IPS-15b (cell line): Measurements from ENCODE around the gene TBC1D16.

Source experiments
- H3K27me3 ChIP-seq: one replicate; pipeline ENCODE4 v1.6.1; 2013; ENCODE audit warnings: low read length; ENCODE audit not compliant: control insufficient read depth, insufficient read depth
- H3K36me3 ChIP-seq: one replicate; pipeline ENCODE4 v1.6.1; 2013; ENCODE audit warnings: low read length; ENCODE audit not compliant: control insufficient read depth, insufficient read depth
- H3K4me1 ChIP-seq: one replicate; pipeline ENCODE4 v1.6.1; 2013; ENCODE audit warnings: mild to moderate bottlenecking, low read length; ENCODE audit not compliant: control insufficient read depth, insufficient read depth
- H3K4me3 ChIP-seq: one replicate; pipeline ENCODE4 v1.5.1; 2013; ENCODE audit warnings: low read depth, low read length
- H3K9ac ChIP-seq: one replicate; pipeline ENCODE4 v1.6.1; 2013; ENCODE audit warnings: low read depth, mild to moderate bottlenecking, low read length
- H3K9me3 ChIP-seq: one replicate; pipeline ENCODE4 v1.6.1; 2013; ENCODE audit warnings: mild to moderate bottlenecking, low read length; ENCODE audit not compliant: control insufficient read depth, insufficient read depth

The TBC1D16 gene

DNA sequence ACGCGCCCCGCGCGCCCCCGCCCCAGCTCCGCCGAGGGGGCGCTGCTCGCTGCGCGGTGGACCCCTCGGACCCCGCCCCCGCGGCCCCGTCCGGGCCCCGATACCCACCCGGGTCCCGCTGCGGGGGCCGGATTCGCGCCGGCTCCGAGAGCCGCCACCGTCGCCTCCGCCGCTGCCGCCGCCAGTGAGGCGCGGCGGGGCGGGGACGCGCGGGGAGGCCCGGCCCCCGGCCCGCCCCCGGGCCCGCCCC, at the start of gene TBC1D16:
Gene TBC1D16 (minus strand): TSS at position 186 of the 250 bp plus-strand sequence. CDS start 22,325 bp downstream, outside the sequence.
- H3K27me3 ChIP-seq, result no peaks in the 10 kb centered on the region
- no peaks in the 10 kb centered on the region for H3K9me3 ChIP-seq
- H3K9ac ChIP-seq, result peak within 1 kb of the TSS; percentile 37
- peak within 1 kb of the TSS; percentile 82 for H3K4me3 ChIP-seq
- H3K36me3 ChIP-seq, result peaks cover 8% of the 10 kb centered on the region
- H3K4me1 ChIP-seq, result peaks cover 8% of the 10 kb centered on the region

- Histone ChIP-seq H3K4me3 (no peak overlapping the region), H3K36me3 (no peaks in the 10 kb centered on the region), H3K9me3 (no peaks in the 10 kb centered on the region), H3K4me1 (no peaks in the 10 kb centered on the region), H3K9ac (no peak overlapping the region), H3K27me3 (no peaks in the 10 kb centered on the region)
Observed at GRCh38 chr17:80084773-80085172, 49.1 kb upstream of the TBC1D16 start.

GRCh38 chr17:80083136-80083661, 47.5 kb upstream of the TBC1D16 start:
- Histone ChIP-seq H3K4me1 (no peaks in the 10 kb centered on the region), H3K4me3 (no peak overlapping the region), H3K9ac (no peak overlapping the region), H3K27me3 (no peaks in the 10 kb centered on the region), H3K36me3 (no peaks in the 10 kb centered on the region), H3K9me3 (no peaks in the 10 kb centered on the region)

DNA sequence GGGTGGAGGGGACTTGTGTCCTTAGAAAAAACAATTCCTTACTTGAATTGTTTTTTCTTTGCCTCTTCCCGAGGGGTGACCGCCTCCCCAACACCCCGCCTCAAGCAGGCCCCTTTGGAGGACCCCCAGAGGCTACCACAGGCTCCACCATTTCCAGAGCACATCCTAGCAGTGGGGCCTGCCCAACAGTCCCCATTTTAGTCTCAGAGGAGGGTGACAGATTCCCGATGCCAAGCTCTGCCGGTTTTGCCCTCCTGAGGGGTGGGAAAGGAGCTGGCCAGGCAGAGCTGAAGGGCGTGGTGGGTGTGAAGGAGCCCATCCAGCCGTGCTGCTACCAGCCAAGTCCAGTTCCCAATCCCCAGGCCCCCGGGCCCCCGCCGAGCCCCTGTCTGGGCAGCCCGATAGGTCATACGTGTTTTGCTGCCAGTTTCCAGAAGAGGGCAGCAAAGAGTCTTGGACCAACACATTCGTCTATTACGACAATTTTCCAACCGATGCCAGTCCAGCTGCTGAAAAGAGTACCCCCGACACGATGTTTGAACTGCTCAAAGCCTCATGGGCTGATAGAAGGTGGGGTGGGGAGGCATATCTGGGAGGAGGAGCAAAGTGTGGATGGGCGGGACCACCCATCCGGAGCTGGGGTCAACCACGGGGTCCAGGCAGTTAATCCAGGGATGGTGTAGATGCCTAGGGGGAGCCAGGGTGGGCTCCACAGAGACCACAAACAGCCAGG, 46.9 kb upstream of the TBC1D16 start:
- Histone ChIP-seq H3K4me3 (no peak overlapping the region), H3K9ac (no peak overlapping the region), H3K9me3 (no peaks in the 10 kb centered on the region), H3K27me3 (no peaks in the 10 kb centered on the region), H3K4me1 (no peaks in the 10 kb centered on the region), H3K36me3 (no peaks in the 10 kb centered on the region)

GRCh38 chr17:80081596-80081995, 45.9 kb upstream of the TBC1D16 start:
- Histone ChIP-seq H3K4me1 (no peaks in the 10 kb centered on the region), H3K27me3 (no peaks in the 10 kb centered on the region)

DNA sequence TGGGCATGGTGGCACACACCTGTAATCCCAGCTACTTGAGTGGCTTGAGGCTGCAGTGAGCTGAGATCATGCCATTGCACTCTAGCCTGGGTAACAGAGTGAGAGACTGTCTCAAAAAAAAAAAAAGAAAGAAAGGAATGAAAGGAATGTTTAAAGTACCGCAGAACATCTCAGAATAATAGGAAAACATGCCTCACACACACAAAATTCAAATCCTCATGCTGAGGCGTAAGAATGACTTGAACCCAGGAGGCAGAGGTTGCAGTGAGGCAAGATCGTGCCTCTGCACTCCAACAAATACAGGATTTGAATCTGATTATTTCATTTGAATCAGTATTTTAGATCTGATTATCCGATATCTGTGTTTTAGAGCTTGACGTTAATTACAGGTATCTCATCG, 44.4 kb upstream of the TBC1D16 start:
- Histone ChIP-seq H3K4me1 (no peaks in the 10 kb centered on the region), H3K27me3 (no peaks in the 10 kb centered on the region), H3K9me3 (no peaks in the 10 kb centered on the region), H3K36me3 (no peaks in the 10 kb centered on the region), H3K9ac (no peak overlapping the region), H3K4me3 (no peak overlapping the region)

More at GRCh38 chr17:80081596-80081995, 45.9 kb upstream of the TBC1D16 start:
- H3K36me3 ChIP-seq, result no peaks in the 10 kb centered on the region
- H3K9me3 ChIP-seq, result no peaks in the 10 kb centered on the region
- no peak overlapping the region for H3K4me3 ChIP-seq
- H3K9ac ChIP-seq, result no peak overlapping the region

- Histone ChIP-seq H3K9me3 (no peaks in the 10 kb centered on the region), H3K36me3 (no peaks in the 10 kb centered on the region), H3K9ac (no peak overlapping the region), H3K27me3 (no peaks in the 10 kb centered on the region), H3K4me1 (no peaks in the 10 kb centered on the region), H3K4me3 (no peak overlapping the region)
Observed at GRCh38 chr17:80072410-80072809, 36.7 kb upstream of the TBC1D16 start.

DNA sequence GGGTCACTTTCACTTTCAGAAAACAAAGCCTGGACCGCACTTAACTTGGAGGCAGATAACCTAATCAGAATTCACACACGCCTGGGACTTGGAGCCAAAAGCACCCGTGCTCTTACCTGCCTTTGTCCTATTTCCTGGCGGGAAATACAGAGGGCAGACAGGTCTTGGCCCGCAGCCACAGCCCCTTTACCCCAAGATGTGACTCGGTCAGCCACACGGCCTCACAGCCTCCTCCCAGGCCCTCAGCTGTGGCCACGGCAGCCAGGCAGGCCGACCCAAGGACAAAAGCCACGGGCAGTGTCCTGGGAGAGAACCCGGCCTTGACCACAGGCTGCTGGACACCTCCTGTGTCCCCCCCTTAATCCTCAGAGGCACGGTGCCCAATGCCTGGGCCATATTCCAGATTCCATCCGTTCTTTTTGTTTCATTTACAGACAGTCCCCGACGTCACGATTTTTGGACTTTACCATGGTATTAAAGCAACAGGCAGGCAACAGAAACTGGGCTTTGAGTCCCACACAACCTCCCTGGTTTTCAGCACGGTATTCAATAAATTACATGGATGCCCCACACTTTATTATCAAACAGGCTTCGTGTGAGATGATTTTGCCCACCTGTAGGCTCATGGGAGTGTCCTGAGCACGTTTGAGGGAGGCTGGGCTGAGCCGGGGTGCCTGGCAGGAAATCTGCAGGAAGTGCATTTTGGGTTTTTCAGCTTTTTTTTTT, 35.6 kb upstream of the TBC1D16 start:
- Histone ChIP-seq H3K9ac (no peak overlapping the region), H3K4me1 (no peaks in the 10 kb centered on the region), H3K4me3 (no peak overlapping the region), H3K9me3 (no peaks in the 10 kb centered on the region), H3K27me3 (no peaks in the 10 kb centered on the region), H3K36me3 (no peaks in the 10 kb centered on the region)

DNA sequence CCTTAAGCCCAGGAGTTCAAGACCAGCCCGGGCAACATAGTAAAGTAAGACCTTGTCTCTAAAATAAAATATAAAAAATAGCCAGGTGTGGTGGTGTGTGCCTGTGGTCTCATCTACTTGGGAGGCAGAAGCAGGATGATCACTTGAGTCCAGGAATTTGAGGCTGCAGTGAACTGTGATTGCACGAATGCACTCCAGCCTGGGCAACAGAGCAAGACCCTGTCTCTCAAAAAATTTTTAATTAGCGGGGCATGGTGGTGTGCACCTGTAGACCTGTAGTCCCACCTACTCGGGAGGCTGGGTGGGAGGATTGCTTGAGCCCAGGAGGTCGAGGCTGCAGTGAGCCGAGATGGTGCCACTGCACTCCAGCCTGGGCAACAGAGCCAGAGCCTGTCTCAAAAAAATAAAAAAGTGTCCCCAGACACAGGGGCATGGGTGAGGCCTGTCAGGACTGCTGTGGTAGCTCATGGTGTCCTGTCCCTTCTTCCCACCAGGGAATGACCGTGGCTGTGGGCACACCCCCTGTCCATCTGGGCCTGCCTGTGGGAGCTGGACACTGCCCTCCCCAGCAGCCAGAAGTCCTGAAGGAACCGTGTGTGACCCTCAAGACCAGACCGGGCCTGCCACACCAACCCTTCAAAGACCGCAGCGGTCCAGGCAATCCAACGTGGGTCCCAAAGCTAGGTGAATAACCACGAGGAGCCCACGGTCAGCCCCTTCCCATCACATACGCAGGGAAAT, 34.9 kb upstream of the TBC1D16 start:
- peaks cover 6% of the 10 kb centered on the region for H3K4me1 ChIP-seq
- no peaks in the 10 kb centered on the region for H3K36me3 ChIP-seq
- H3K9me3 ChIP-seq, result no peaks in the 10 kb centered on the region
- H3K27me3 ChIP-seq, result no peaks in the 10 kb centered on the region
- H3K9ac ChIP-seq, result no peak overlapping the region
- H3K4me3 ChIP-seq, result no peak overlapping the region

GRCh38 chr17:80068301-80069222, 32.9 kb upstream of the TBC1D16 start:
- Histone ChIP-seq H3K27me3 (no peaks in the 10 kb centered on the region), H3K4me1 (peaks cover 7% of the 10 kb centered on the region), H3K9ac (no peak overlapping the region), H3K9me3 (no peaks in the 10 kb centered on the region), H3K36me3 (no peaks in the 10 kb centered on the region), H3K4me3 (no peak overlapping the region)

DNA sequence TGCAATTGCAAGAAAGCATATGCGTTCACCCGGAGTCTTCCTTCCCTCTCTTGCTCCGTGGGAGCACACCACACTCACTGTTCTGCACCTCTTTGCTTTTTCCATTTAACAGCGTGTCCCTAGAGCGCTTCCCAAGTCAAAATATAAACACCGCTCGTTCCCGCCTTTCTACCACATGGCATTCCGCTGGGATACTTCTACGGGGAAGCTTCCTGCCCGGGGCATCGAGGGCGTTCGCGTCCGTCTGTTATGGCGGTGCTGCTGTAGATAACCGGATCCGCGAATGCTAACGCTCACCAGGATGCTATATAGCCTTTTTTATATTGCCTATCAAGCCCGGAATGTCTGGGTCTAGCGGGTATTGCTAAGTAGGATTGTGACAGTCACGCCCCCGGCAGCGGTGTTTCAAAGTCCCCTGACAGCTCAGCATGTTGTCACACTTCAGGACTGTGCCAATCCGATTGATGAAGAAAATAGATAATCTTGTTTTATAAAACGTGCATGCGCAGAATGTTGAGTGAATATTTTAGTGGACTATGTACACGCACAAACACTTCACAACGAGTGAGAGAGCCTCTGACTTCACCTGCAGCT, 31.8 kb upstream of the TBC1D16 start:
- no peaks in the 10 kb centered on the region for H3K27me3 ChIP-seq
- H3K4me1 ChIP-seq, result peaks cover 7% of the 10 kb centered on the region
- no peaks in the 10 kb centered on the region for H3K36me3 ChIP-seq
- H3K9ac ChIP-seq, result no peak overlapping the region
- no peak overlapping the region for H3K4me3 ChIP-seq
- H3K9me3 ChIP-seq, result no peaks in the 10 kb centered on the region
